ENCODE data around the gene RPLP2.

The RPLP2 gene

GRCh38 chr11:820655-821511 lies 11.1 kb downstream of the RPLP2 start:
- H3K27ac ChIP-seq (ENCODE audit: low read length), result no peak overlapping the region
- H3K4me1 ChIP-seq (ENCODE audit: control insufficient read depth, insufficient read depth, low read length), result peaks cover 34% of the 10 kb centered on the region
- peak overlapping the region; percentile 57 to 81 for H3K4me3 ChIP-seq (ENCODE audit: low read length in 2 of 2)
- H3K27me3 ChIP-seq (ENCODE audit: control insufficient read depth in 1 of 2, insufficient read depth in 2 of 2, low read length in 2 of 2), result peaks cover 9 to 14% of the 10 kb centered on the region in 2 donors
- H3K36me3 ChIP-seq (ENCODE audit: control insufficient read depth in 2 of 2, insufficient read depth in 2 of 2, low read length in 2 of 2), result peaks cover 0 to 8% of the 10 kb centered on the region in 2 donors
- no peaks in the 10 kb centered on the region for H3K9me3 ChIP-seq (ENCODE audit: control insufficient read depth in 2 of 2, low read length in 2 of 2)
- H3K9ac ChIP-seq (ENCODE audit: low read length in 2 of 2), result peak overlapping the region; percentile 52 to 71

DNA sequence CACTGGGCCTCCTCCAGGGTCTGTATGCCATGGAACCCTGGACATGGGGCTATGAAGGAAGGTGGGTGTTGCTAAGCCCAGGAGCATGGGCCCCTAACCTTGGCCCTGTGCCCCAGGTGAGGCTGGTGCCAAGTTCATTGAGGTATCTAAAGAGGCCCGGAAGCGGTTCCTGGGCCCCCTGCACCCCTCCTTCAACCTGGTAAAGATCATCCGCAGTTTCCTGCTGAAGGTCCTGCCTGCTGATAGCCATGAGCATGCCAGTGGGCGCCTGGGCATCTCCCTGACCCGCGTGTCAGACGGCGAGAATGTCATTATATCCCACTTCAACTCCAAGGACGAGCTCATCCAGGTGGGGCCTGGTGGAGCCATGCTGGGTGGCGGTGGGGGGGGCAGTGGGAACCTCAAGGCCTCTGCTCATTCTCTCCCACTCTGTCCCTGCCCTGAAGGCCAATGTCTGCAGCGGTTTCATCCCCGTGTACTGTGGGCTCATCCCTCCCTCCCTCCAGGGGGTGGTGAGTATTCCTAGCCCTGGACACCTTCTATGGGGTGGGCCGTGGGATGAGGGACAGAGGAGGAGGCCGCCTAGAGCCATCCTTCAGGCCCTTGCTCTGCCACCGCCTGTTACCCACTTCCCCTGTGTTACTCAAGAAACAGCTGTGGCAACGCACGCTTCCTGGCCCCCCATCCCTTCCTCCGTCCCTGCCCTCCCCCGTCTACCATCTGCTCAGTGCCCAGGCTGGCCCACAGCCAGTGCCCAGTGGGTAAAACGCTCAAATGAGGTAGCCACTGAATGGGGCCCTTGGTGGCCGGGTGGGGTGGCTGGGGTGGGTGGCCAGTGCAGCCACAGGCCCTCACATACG lies 12.0 kb downstream of the RPLP2 start:
- Histone ChIP-seq H3K9me3 (ENCODE audit: control insufficient read depth in 2 of 2, low read length in 2 of 2) (no peaks in the 10 kb centered on the region), H3K4me1 (ENCODE audit: control insufficient read depth, insufficient read depth, low read length) (peaks cover 36% of the 10 kb centered on the region), H3K36me3 (ENCODE audit: control insufficient read depth in 2 of 2, insufficient read depth in 2 of 2, low read length in 2 of 2) (peaks cover 0 to 8% of the 10 kb centered on the region in 2 donors), H3K9ac (ENCODE audit: low read length in 2 of 2) (no peak overlapping the region), H3K4me3 (ENCODE audit: low read length in 2 of 2) (peak overlapping the region in 1 of 2 donors; percentile 81), H3K27ac (ENCODE audit: low read length) (no peak overlapping the region), H3K27me3 (ENCODE audit: control insufficient read depth in 1 of 2, insufficient read depth in 2 of 2, low read length in 2 of 2) (peaks cover 15 to 23% of the 10 kb centered on the region in 2 donors)

GRCh38 chr11:823441-824291 lies 13.9 kb downstream of the RPLP2 start:
- Histone ChIP-seq H3K4me1 (ENCODE audit: control insufficient read depth, insufficient read depth, low read length) (peaks cover 44% of the 10 kb centered on the region), H3K36me3 (ENCODE audit: control insufficient read depth in 2 of 2, insufficient read depth in 2 of 2, low read length in 2 of 2) (peaks cover 0 to 8% of the 10 kb centered on the region in 2 donors)

GRCh38 chr11:824292-824880 lies 14.6 kb downstream of the RPLP2 start:
- H3K4me1 ChIP-seq (ENCODE audit: control insufficient read depth, insufficient read depth, low read length), result peaks cover 46% of the 10 kb centered on the region
- H3K9ac ChIP-seq (ENCODE audit: low read length in 2 of 2), result no peak overlapping the region
- peaks cover 35 to 49% of the 10 kb centered on the region in 2 donors for H3K27me3 ChIP-seq (ENCODE audit: control insufficient read depth in 1 of 2, insufficient read depth in 2 of 2, low read length in 2 of 2)
- H3K9me3 ChIP-seq (ENCODE audit: control insufficient read depth in 2 of 2, low read length in 2 of 2), result no peaks in the 10 kb centered on the region
- H3K27ac ChIP-seq (ENCODE audit: low read length), result no peak overlapping the region
- H3K36me3 ChIP-seq (ENCODE audit: control insufficient read depth in 2 of 2, insufficient read depth in 2 of 2, low read length in 2 of 2), result peaks cover 0 to 8% of the 10 kb centered on the region in 2 donors
- no peak overlapping the region for H3K4me3 ChIP-seq (ENCODE audit: low read length in 2 of 2)

More at GRCh38 chr11:823441-824291, 13.9 kb downstream of the RPLP2 start:
- Histone ChIP-seq H3K4me3 (ENCODE audit: low read length in 2 of 2) (no peak overlapping the region), H3K9me3 (ENCODE audit: control insufficient read depth in 2 of 2, low read length in 2 of 2) (no peaks in the 10 kb centered on the region), H3K9ac (ENCODE audit: low read length in 2 of 2) (no peak overlapping the region), H3K27ac (ENCODE audit: low read length) (no peak overlapping the region), H3K27me3 (ENCODE audit: control insufficient read depth in 1 of 2, insufficient read depth in 2 of 2, low read length in 2 of 2) (peaks cover 28 to 42% of the 10 kb centered on the region in 2 donors)

GRCh38 chr11:824942-825341 lies 15.2 kb downstream of the RPLP2 start:
- H3K9ac ChIP-seq (ENCODE audit: low read length in 2 of 2), result no peak overlapping the region

GRCh38 chr11:825366-826226 lies 15.8 kb downstream of the RPLP2 start:
- Histone ChIP-seq H3K9ac (ENCODE audit: low read length in 2 of 2) (no peak overlapping the region), H3K36me3 (ENCODE audit: control insufficient read depth in 2 of 2, insufficient read depth in 2 of 2, low read length in 2 of 2) (peaks cover 0 to 8% of the 10 kb centered on the region in 2 donors), H3K27me3 (ENCODE audit: control insufficient read depth in 1 of 2, insufficient read depth in 2 of 2, low read length in 2 of 2) (peaks cover 46 to 62% of the 10 kb centered on the region in 2 donors), H3K4me3 (ENCODE audit: low read length in 2 of 2) (no peak overlapping the region), H3K27ac (ENCODE audit: low read length) (no peak overlapping the region), H3K9me3 (ENCODE audit: control insufficient read depth in 2 of 2, low read length in 2 of 2) (no peaks in the 10 kb centered on the region), H3K4me1 (ENCODE audit: control insufficient read depth, insufficient read depth, low read length) (peaks cover 51% of the 10 kb centered on the region)

More at GRCh38 chr11:824942-825341, 15.2 kb downstream of the RPLP2 start:
- no peak overlapping the region for H3K4me3 ChIP-seq (ENCODE audit: low read length in 2 of 2)
- peaks cover 0 to 8% of the 10 kb centered on the region in 2 donors for H3K36me3 ChIP-seq (ENCODE audit: control insufficient read depth in 2 of 2, insufficient read depth in 2 of 2, low read length in 2 of 2)
- no peaks in the 10 kb centered on the region for H3K9me3 ChIP-seq (ENCODE audit: control insufficient read depth in 2 of 2, low read length in 2 of 2)
- peaks cover 51% of the 10 kb centered on the region for H3K4me1 ChIP-seq (ENCODE audit: control insufficient read depth, insufficient read depth, low read length)
- no peak overlapping the region for H3K27ac ChIP-seq (ENCODE audit: low read length)
- peaks cover 40 to 55% of the 10 kb centered on the region in 2 donors for H3K27me3 ChIP-seq (ENCODE audit: control insufficient read depth in 1 of 2, insufficient read depth in 2 of 2, low read length in 2 of 2)

DNA sequence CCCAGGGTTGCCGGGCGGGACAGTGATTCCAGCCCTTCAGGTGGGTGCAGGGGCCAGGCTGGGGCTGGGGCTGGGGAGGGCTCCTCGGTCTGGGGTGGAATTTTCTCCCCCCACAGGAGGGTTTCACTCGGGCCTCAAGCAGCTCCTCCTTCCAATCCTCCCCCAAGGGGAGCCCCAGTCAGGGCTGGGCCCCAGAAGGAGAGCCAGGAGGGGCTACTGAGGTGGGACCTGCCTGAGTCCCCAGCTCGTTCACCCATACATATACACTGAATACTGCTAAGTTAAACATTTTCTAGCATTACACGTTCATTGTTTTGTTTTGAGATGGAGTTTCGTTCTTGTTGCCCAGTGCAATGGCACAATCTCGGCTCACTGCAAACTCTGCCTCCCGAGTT lies 16.5 kb downstream of the RPLP2 start:
- H3K4me3 ChIP-seq (ENCODE audit: low read length in 2 of 2), result no peak overlapping the region
- H3K9ac ChIP-seq (ENCODE audit: low read length in 2 of 2), result no peak overlapping the region
- no peaks in the 10 kb centered on the region for H3K9me3 ChIP-seq (ENCODE audit: control insufficient read depth in 2 of 2, low read length in 2 of 2)
- H3K4me1 ChIP-seq (ENCODE audit: control insufficient read depth, insufficient read depth, low read length), result peaks cover 51% of the 10 kb centered on the region
- H3K27ac ChIP-seq (ENCODE audit: low read length), result no peak overlapping the region
- H3K27me3 ChIP-seq (ENCODE audit: control insufficient read depth in 1 of 2, insufficient read depth in 2 of 2, low read length in 2 of 2), result peaks cover 51 to 68% of the 10 kb centered on the region in 2 donors
- peaks cover 0 to 8% of the 10 kb centered on the region in 2 donors for H3K36me3 ChIP-seq (ENCODE audit: control insufficient read depth in 2 of 2, insufficient read depth in 2 of 2, low read length in 2 of 2)

- peaks cover 51% of the 10 kb centered on the region for H3K4me1 ChIP-seq (ENCODE audit: control insufficient read depth, insufficient read depth, low read length)
- H3K27ac ChIP-seq (ENCODE audit: low read length), result no peak overlapping the region
- H3K4me3 ChIP-seq (ENCODE audit: low read length in 2 of 2), result peak overlapping the region in 1 of 2 donors; percentile 52
- H3K36me3 ChIP-seq (ENCODE audit: control insufficient read depth in 2 of 2, insufficient read depth in 2 of 2, low read length in 2 of 2), result peaks cover 0 to 8% of the 10 kb centered on the region in 2 donors
- H3K9ac ChIP-seq (ENCODE audit: low read length in 2 of 2), result no peak overlapping the region
- peaks cover 56 to 73% of the 10 kb centered on the region in 2 donors for H3K27me3 ChIP-seq (ENCODE audit: control insufficient read depth in 1 of 2, insufficient read depth in 2 of 2, low read length in 2 of 2)
- H3K9me3 ChIP-seq (ENCODE audit: control insufficient read depth in 2 of 2, low read length in 2 of 2), result no peaks in the 10 kb centered on the region
Measured at GRCh38 chr11:826836-827145, 17.0 kb downstream of the RPLP2 start.

GRCh38 chr11:827146-827896 lies 17.6 kb downstream of the RPLP2 start:
- Histone ChIP-seq H3K27me3 (ENCODE audit: control insufficient read depth in 1 of 2, insufficient read depth in 2 of 2, low read length in 2 of 2) (peaks cover 57 to 79% of the 10 kb centered on the region in 2 donors), H3K9me3 (ENCODE audit: control insufficient read depth in 2 of 2, low read length in 2 of 2) (no peaks in the 10 kb centered on the region), H3K4me3 (ENCODE audit: low read length in 2 of 2) (peak overlapping the region in 1 of 2 donors; percentile 52), H3K27ac (ENCODE audit: low read length) (no peak overlapping the region), H3K9ac (ENCODE audit: low read length in 2 of 2) (no peak overlapping the region), H3K36me3 (ENCODE audit: control insufficient read depth in 2 of 2, insufficient read depth in 2 of 2, low read length in 2 of 2) (peaks cover 0 to 8% of the 10 kb centered on the region in 2 donors), H3K4me1 (ENCODE audit: control insufficient read depth, insufficient read depth, low read length) (peaks cover 51% of the 10 kb centered on the region)

Measured in stomach smooth muscle (tissue), 2 donors.